Measurements from ENCODE around the gene GALNTL6.

GALNTL6 gene

GRCh38 chr4:172865531-172866127 is 1052.4 kb downstream of the GALNTL6 start:
- H3K4me3 ChIP-seq (replicated peaks; ENCODE audit: low read depth, low read length), result no peak overlapping the region
- TF ChIP-seq CTCF (IDR thresholded peaks at IDR 0.05; ENCODE audit: low read depth, low read length, missing control alignments), result no peak
- no peak for DNase-seq (ENCODE audit: extremely low read depth, low read depth)

- no peak for DNase-seq (ENCODE audit: extremely low read depth, low read depth)
- no peak overlapping the region for H3K4me3 ChIP-seq (replicated peaks; ENCODE audit: low read depth, low read length)
- TF ChIP-seq CTCF (IDR thresholded peaks at IDR 0.05; ENCODE audit: low read depth, low read length, missing control alignments), result no peak
Observed at GRCh38 chr4:172866421-172866820, 1053.2 kb downstream of the GALNTL6 start.

- DNase-seq (ENCODE audit: extremely low read depth, low read depth), result no peak
- no peak for TF ChIP-seq CTCF (IDR thresholded peaks at IDR 0.05; ENCODE audit: low read depth, low read length, missing control alignments)
- no peak overlapping the region for H3K4me3 ChIP-seq (replicated peaks; ENCODE audit: low read depth, low read length)
Observed at GRCh38 chr4:172867835-172868234, 1054.6 kb downstream of the GALNTL6 start.

GRCh38 chr4:172868271-172868670 is 1055.1 kb downstream of the GALNTL6 start:
- no peak for TF ChIP-seq CTCF (IDR thresholded peaks at IDR 0.05; ENCODE audit: low read depth, low read length, missing control alignments)
- no peak for DNase-seq (ENCODE audit: extremely low read depth, low read depth)
- H3K4me3 ChIP-seq (replicated peaks; ENCODE audit: low read depth, low read length), result no peak overlapping the region

- no peak for DNase-seq (ENCODE audit: extremely low read depth, low read depth)
- no peak overlapping the region for H3K4me3 ChIP-seq (replicated peaks; ENCODE audit: low read depth, low read length)
- TF ChIP-seq CTCF (IDR thresholded peaks at IDR 0.05; ENCODE audit: low read depth, low read length, missing control alignments), result no peak
Observed at GRCh38 chr4:172869621-172870268, 1056.5 kb downstream of the GALNTL6 start.

- TF ChIP-seq CTCF (IDR thresholded peaks at IDR 0.05; ENCODE audit: low read depth, low read length, missing control alignments), result no peak
- H3K4me3 ChIP-seq (replicated peaks; ENCODE audit: low read depth, low read length), result no peak overlapping the region
- no peak for DNase-seq (ENCODE audit: extremely low read depth, low read depth)
Observed at GRCh38 chr4:172871381-172871780, 1058.2 kb downstream of the GALNTL6 start.
